GOT3 (cell line): ENCODE data around the gene ERBB4.
"Not testable (repeated sequence)": the region's sequence is repeated elsewhere in the genome, so short reads cannot be mapped to it uniquely, and the experiment has no call there.

Experiments used
- DNase-seq: peaks from one replicate; lab custom pipeline; 2025; ENCODE audit warnings: mixed read lengths; lab: John Stamatoyannopoulos, UW

Gene ERBB4

GRCh38 chr2:212010305-212010704 is 528.3 kb downstream of the ERBB4 start:
- not testable (repeated sequence) for DNase-seq

GRCh38 chr2:212007972-212008371 is 530.6 kb downstream of the ERBB4 start:
- DNase-seq, result no peak

- DNase-seq, result no peak
These were observed 533.4 kb downstream of the ERBB4 start for GRCh38 chr2:212005085-212005671.

- no peak for DNase-seq
These were observed 537.3 kb downstream of the ERBB4 start for GRCh38 chr2:212001325-212001724.

GRCh38 chr2:211996857-211997256 is 541.7 kb downstream of the ERBB4 start:
- DNase-seq, result no peak

GRCh38 chr2:211994806-211995205 is 543.8 kb downstream of the ERBB4 start:
- no peak for DNase-seq

GRCh38 chr2:211990335-211990734 is 548.3 kb downstream of the ERBB4 start:
- DNase-seq, result no peak

- no peak for DNase-seq
These were observed 552.3 kb downstream of the ERBB4 start for GRCh38 chr2:211986313-211986712.

- DNase-seq, result no peak
These were observed 553.2 kb downstream of the ERBB4 start for GRCh38 chr2:211985393-211985792.

GRCh38 chr2:211982162-211982561 is 556.4 kb downstream of the ERBB4 start:
- DNase-seq, result no peak

- DNase-seq, result no peak
These were observed 557.2 kb downstream of the ERBB4 start for GRCh38 chr2:211981451-211981850.

- no peak for DNase-seq
These were observed 562.5 kb downstream of the ERBB4 start for GRCh38 chr2:211976076-211976475.

GRCh38 chr2:211967234-211967633 is 571.4 kb downstream of the ERBB4 start:
- no peak for DNase-seq

GRCh38 chr2:211963969-211964368 is 574.6 kb downstream of the ERBB4 start:
- no peak for DNase-seq

GRCh38 chr2:211957799-211958198 is 580.8 kb downstream of the ERBB4 start:
- DNase-seq, result no peak

GRCh38 chr2:211955648-211956047 is 583.0 kb downstream of the ERBB4 start:
- DNase-seq, result no peak

GRCh38 chr2:211948932-211949331 is 589.7 kb downstream of the ERBB4 start:
- no peak for DNase-seq

GRCh38 chr2:211946960-211947359 is 591.6 kb downstream of the ERBB4 start:
- DNase-seq, result no peak

GRCh38 chr2:211944572-211944971 is 594.0 kb downstream of the ERBB4 start:
- DNase-seq, result no peak

GRCh38 chr2:211942153-211942552 is 596.4 kb downstream of the ERBB4 start:
- DNase-seq, result no peak

GRCh38 chr2:211941216-211941747 is 597.3 kb downstream of the ERBB4 start:
- no peak for DNase-seq

GRCh38 chr2:211939177-211939576 is 599.4 kb downstream of the ERBB4 start:
- no peak for DNase-seq

GRCh38 chr2:211934811-211935210 is 603.8 kb downstream of the ERBB4 start:
- no peak for DNase-seq

- DNase-seq, result no peak
These were observed 607.3 kb downstream of the ERBB4 start for GRCh38 chr2:211931314-211931713.
